Subcutaneous adipose tissue (tissue), 4 donors: ENCODE data around the gene NRXN3. TPM values are rescaled to one million over a fixed set of nuclear protein-coding genes. Genes with fewer than 3 reads are reported as not detected.

Experiments
- CTCF ChIP-seq: fragments of 450-650 bp; IDR thresholded peaks from one replicate; pipeline ENCODE4 v1.5.1; 2016; ENCODE audit warnings: low read depth, mild to moderate bottlenecking, control low read depth, antibody characterized with exemption, moderate library complexity
- total RNA-seq, 4 donors: library from RNA; depleted of rRNA; stranded (reverse); fragments of >200 nt; gene quantifications; one replicate each; pipeline ENCODE4 v1.1.0, GENCODE V29; 2016

NRXN3 gene
- total RNA-seq, 4 donors from 2014 or later: 0.57 to 2.4 (median 1.1) TPM; not detected in 1

- TF ChIP-seq CTCF: no peak
Measured at GRCh38 chr14:79896009-79896408, 1725.8 kb downstream of the NRXN3 start.

GRCh38 chr14:79899610-79900009 lies 1729.4 kb downstream of the NRXN3 start:
- TF ChIP-seq CTCF: no peak

- TF ChIP-seq CTCF: no peak
Measured at GRCh38 chr14:79904497-79904896, 1734.3 kb downstream of the NRXN3 start.

GRCh38 chr14:79906994-79907393 lies 1736.8 kb downstream of the NRXN3 start:
- no peak for TF ChIP-seq CTCF

- no peak for TF ChIP-seq CTCF
Measured at GRCh38 chr14:79910086-79910485, 1739.9 kb downstream of the NRXN3 start.

- TF ChIP-seq CTCF: no peak
Measured at GRCh38 chr14:79911744-79912143, 1741.6 kb downstream of the NRXN3 start.

GRCh38 chr14:79914595-79914994 lies 1744.4 kb downstream of the NRXN3 start:
- no peak for TF ChIP-seq CTCF

GRCh38 chr14:79915406-79915805 lies 1745.2 kb downstream of the NRXN3 start:
- TF ChIP-seq CTCF: no peak
